CD4-positive, alpha-beta T cell treated with Interleukin-17A for 1 hour (primary cell): ENCODE measurements around the gene ATG16L2.
"Not testable (repeated sequence)": the region's sequence is repeated elsewhere in the genome, so short reads cannot be mapped to it uniquely, and the experiment has no call there.

Experiments
- DNase-seq: peaks from one replicate; pipeline ENCODE4 v3.0.0-alpha.2; 2020

ATG16L2 gene

GRCh38 chr11:72779495-72780128 is 34.6 kb upstream of the ATG16L2 start:
- DNase-seq = no peak

- DNase-seq = no peak
Observed at GRCh38 chr11:72780296-72781062, 33.7 kb upstream of the ATG16L2 start.

GRCh38 chr11:72781063-72781312 is 33.2 kb upstream of the ATG16L2 start:
- DNase-seq = no peak

- peak; percentile 71 for DNase-seq
Observed at GRCh38 chr11:72781313-72782080, 32.7 kb upstream of the ATG16L2 start.

GRCh38 chr11:72782081-72782920 is 31.9 kb upstream of the ATG16L2 start:
- DNase-seq = no peak

GRCh38 chr11:72783144-72783905 is 30.9 kb upstream of the ATG16L2 start:
- no peak for DNase-seq

- DNase-seq = no peak
Observed at GRCh38 chr11:72784662-72785061, 29.5 kb upstream of the ATG16L2 start.

- no peak for DNase-seq
Observed at GRCh38 chr11:72786305-72787215, 27.7 kb upstream of the ATG16L2 start.

- no peak for DNase-seq
Observed at GRCh38 chr11:72787216-72788104, 26.8 kb upstream of the ATG16L2 start.

- no peak for DNase-seq
Observed at GRCh38 chr11:72788241-72788640, 26.0 kb upstream of the ATG16L2 start.

GRCh38 chr11:72789493-72790131 is 24.6 kb upstream of the ATG16L2 start:
- DNase-seq = no peak

GRCh38 chr11:72791228-72791627 is 23.0 kb upstream of the ATG16L2 start:
- DNase-seq = not testable (repeated sequence)

- DNase-seq = no peak
Observed at GRCh38 chr11:72792437-72793021, 21.7 kb upstream of the ATG16L2 start.

GRCh38 chr11:72793076-72793424 is 21.2 kb upstream of the ATG16L2 start:
- DNase-seq = no peak

GRCh38 chr11:72793425-72794367 is 20.5 kb upstream of the ATG16L2 start, which contains the start of gene STARD10:
Gene STARD10, minus strand, starts transcription at chr11:72794047. Its CDS starts 12,866 bp downstream, at chr11:72781181.
- peak; percentile 95 for DNase-seq

GRCh38 chr11:72798361-72798760 is 15.8 kb upstream of the ATG16L2 start:
- no peak for DNase-seq

GRCh38 chr11:72799441-72799840 is 14.8 kb upstream of the ATG16L2 start:
- DNase-seq = no peak

- no peak for DNase-seq
Observed at GRCh38 chr11:72802822-72803221, 11.4 kb upstream of the ATG16L2 start.
